GM18868 (cell line): Measurements from ENCODE around the gene MAP3K9.
"Not testable (repeated sequence)": the region's sequence is repeated elsewhere in the genome, so short reads cannot be mapped to it uniquely, and the experiment has no call there.

ENCODE experiments used
- ATAC-seq: cut with Tn5 transposase; IDR thresholded peaks from one replicate; pipeline ENCODE4 v1.9.1; 2021; ENCODE audit warnings: mild to moderate bottlenecking, moderate library complexity; ENCODE audit not compliant: unreplicated experiment

MAP3K9 gene

DNA sequence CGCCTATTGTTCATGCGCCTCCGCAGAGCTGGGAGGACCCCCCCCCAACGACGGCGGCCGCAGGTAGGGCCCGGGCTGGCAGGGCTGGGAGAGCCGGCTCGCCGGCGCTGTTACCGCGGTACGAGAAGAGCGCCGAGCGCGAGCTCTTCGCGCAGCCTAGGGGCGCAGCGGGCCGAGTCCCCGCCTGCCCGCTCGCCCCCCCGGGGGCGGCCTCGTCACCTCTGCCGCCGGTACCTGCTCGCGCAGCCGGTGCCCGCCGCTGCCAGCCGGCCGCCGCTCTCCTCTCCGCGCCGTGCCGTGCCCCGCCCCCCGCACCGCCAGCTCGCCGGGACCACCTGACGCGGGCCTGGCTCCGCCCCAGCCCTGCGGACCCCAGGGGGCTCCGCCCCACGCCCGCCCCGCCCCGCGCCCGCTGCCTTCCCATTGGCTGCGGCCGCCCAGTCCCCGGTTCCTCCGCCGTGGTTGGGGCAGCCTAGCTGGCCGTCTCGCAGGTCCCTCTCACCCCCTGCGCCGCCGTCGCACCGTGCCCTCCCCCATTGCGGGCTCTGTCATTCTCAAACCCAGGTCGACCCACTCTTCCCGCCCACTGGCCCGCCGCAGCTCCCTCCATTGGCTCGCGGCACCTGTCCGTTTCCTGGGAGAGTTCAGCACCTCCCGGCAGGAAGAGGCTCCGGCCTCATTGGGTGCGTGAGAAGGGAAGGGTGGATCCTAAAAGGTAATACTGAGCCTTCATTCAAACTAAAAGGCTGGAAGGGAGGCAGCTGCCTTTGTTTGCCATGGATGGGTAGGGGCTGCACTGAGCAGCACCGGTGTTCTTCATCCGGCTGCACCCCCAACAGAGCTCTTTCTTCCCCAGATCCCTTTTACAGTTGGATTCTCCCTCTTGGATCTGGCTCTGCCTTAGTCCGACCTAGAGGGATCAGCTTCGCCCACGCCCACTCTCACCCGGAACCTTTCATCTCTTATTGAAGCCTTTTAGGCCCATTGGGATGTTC lies at the start of gene MAP3K9:
Gene MAP3K9 (minus strand): TSS at position 289 of the 995 bp plus-strand sequence. CDS start 342 bp downstream, outside the sequence.
- peak; percentile 90 for ATAC-seq

DNA sequence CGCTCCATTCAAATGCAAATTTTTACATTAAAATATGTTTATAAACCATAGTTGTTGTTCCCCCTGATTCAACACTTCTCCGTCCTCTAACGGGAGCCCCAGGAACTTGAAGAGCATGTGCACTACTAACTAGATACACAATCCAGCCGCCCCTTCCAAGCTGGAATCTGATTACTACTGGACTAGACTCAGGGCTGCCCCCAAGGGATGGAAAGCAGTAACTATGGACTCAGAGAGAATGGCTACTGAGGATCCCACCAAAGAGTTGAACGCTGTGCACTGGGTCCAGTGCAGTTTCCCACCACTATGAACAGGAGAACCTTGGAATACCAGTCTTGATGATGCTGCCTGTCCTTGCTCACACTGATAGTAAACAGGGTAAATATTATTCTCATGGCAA lies 49.3 kb upstream of the MAP3K9 start:
- no peak for ATAC-seq

DNA sequence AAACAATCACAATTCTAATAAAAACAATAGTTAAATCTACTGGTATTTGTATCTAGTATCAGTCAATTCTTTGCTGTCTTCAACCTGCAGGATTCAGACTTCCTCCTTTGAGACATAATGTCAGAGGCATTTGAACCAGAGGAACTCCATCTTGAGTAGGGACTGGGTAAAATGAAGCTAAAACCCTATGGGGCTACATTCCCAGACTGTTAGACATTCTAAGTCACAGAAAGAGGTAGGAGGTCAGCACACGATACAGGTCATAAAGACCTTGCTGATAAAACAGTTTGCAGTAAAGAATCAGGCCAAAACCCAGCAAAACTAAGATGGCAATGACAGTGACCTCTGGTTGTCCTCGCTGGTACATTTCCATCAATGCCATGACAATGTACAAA lies 48.2 kb upstream of the MAP3K9 start:
- ATAC-seq: no peak

DNA sequence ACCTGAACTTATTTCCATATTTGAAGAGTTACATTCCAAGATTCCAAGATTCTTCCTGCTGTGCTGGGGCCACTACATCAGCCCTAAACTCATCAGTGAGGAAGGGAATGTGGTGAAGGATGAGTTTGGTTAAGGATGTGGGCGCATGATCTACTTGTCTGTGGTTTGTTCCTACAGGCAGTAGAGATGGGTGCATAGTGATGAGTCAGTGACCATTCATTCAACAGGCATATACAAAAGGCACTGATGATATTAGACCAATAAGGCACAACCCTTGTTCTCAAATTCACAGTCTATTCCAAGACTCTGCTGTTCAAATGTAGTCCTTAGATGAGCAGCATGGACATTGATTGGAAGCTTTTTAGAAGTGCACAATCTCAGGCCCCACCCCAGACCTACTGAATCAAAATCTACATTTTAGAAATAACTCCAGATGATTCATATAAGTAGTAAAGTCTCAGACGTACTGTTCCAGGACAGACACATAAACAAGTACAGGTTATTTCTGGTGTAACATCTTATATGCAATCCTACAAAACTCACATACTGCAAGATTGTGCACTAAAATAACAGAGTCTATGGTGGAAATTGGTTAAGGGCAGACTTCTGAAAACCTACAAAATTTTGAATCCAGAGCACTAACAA lies 47.7 kb upstream of the MAP3K9 start:
- ATAC-seq: no peak

DNA sequence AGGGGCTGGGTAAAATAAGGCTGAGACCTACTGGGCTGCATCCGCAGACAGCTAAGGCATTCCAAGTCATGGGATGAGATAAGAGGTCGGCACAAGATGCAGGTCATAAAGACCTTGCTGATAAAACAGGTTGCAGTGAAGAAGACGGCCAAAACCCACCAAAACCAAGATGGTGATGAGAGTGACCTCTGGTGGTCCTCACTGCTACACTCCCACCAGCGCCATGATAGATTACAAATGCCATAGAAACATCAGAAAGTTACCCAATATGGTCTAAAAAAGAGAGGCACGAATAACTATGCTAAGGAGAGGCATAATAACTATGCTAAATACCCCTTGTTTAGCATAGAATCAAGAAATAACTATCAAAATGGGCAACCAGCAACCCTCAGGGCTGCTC lies 46.2 kb upstream of the MAP3K9 start:
- no peak for ATAC-seq

DNA sequence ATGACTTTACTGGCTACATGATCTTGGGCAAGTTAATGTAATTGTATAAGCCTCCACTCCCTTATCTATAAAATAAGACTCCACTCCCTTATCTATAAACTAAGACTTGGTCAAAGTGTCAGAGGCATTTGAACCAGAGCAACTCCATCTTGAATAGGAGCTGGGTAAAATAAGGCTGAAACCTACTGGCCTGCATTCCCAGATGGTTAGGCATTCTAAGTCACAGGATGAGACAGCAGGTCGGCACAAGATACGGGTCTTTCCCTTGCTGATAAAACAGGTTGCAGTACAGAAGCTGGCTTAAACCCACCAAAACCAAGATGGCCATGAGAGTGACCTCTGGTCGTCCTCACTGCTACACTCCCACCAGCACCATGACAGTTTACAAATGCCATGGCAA lies 44.3 kb upstream of the MAP3K9 start:
- ATAC-seq: not testable (repeated sequence)

DNA sequence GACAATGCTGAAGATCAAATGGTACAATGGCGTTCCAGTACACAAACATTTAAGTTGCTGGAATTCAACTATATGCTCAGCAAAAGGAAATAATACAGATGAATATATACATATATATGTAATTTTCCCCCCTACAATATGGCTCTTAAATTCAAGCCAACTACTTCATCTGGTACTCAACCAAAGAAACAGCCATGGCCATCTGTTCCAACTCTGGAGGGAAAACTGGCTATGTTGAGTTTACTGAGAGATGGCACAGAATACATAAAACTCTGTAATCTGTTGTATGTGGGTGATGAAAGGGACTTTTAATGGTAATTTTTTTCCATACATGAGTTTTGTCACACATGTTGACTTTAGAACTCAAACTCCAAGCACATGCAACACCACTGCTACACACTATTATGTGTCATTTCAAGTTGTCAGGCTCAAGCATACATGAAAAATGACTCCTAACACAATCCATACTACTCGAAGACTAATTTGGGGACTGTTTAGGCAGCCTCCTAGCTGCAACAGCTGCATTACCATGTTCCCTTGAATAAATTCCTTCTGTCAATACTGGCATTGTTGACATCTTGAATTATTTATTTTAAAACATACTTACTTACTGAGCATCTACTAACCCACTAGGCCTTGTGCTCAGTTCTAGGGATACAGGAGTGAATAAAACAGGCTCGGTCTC lies 38.2 kb upstream of the MAP3K9 start:
- ATAC-seq: no peak

DNA sequence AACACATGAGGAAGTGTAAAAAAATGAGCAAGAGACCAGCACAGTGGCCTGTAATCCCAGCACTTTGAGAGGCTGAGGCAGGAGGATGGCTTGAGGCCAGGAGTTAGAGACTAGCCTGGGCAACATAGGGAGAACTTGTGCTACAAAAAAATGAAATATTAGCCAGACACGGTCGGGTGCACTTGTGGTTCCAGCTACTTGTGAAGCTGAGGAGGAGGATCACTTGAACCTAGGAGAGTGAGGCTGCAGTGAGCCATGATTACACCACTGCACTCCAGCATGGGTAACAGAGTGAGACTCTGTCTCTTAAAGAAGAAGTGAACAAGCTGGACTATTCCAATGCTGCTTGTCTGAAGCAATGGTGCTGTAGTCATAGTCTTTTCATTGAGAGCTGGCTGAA lies 36.3 kb upstream of the MAP3K9 start:
- no peak for ATAC-seq

DNA sequence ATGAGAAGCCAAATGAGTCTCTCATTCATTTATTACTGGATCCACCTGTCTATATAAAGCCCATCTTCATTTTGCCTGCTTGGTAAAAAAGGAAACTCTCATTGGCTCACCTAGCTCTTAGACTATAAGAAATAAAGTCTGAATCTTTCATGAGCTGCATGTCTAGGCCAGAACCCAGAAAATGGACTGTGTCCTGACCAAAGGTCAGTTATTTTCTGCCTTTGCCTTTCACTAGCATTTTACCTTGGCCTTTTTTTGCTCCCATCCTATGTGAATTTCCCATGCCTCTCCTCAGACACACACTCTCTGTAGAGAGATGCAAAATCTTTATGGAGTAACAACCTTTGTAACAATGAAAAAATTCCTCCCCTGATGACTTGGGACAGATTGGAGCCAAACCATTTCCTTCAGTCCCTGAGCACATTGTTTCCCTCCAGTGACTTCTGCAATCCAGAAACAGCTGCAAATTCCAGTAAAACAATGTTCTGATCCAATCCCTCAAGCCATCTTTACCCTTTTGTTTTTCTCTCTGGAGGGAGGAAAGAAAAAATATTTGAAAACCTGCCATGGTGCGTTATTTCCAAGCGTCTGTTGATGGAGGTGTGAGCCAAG lies 33.6 kb upstream of the MAP3K9 start:
- ATAC-seq: no peak

DNA sequence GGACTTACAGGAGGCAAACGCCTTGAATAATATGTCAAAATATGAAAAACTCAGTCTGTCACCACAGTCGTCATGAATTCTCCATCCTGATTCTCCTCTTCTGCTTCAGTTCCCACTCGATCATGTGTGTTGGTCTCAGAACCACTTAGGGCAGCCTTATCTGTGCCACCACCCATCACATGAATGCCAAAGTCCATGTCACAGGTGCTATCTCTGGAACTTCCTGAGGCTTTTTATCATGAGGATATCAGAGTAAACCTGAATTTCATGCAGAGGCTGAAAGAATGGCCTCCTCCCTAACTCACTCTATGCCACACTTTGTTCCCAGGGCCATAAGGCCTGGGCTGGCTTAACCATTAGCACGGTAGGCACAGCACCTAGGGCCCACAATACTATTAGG lies 28.8 kb upstream of the MAP3K9 start:
- no peak for ATAC-seq

DNA sequence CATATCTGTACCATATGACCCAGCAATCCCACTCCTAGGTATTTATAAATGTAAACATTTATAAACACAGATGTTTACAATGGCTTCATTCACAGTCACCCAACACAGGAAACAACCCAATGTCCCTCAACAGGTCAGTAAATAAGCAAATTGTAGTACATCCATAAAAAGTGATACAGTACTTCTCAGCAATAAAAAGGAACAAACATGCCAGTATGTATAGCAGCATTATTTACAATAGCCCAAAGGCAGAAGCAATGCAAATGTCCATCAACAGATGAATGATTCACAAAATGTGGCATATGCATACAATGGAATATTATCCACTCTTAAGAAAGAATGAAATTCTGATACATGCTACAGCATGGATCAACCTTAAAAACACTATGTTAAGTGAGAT lies 27.6 kb upstream of the MAP3K9 start:
- no peak for ATAC-seq

DNA sequence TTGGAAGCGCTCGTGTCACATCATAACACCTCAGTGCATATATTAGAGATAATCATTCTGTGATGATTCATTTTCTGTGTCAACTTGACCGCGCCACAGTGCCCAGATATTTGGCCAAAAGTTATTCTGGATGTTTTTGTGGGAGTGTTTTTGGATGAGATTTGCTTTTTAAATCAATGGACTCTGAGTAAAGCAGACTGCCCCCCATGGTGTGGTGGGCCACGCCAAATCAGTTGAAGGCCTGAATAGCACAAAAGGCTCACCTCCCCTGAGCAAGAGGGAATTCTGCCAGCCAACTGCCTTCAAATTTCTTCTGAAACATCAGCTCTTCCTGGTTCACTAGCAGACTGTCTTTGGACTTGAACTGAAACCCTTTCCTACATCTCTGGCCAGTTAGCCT lies 24.6 kb upstream of the MAP3K9 start:
- no peak for ATAC-seq

DNA sequence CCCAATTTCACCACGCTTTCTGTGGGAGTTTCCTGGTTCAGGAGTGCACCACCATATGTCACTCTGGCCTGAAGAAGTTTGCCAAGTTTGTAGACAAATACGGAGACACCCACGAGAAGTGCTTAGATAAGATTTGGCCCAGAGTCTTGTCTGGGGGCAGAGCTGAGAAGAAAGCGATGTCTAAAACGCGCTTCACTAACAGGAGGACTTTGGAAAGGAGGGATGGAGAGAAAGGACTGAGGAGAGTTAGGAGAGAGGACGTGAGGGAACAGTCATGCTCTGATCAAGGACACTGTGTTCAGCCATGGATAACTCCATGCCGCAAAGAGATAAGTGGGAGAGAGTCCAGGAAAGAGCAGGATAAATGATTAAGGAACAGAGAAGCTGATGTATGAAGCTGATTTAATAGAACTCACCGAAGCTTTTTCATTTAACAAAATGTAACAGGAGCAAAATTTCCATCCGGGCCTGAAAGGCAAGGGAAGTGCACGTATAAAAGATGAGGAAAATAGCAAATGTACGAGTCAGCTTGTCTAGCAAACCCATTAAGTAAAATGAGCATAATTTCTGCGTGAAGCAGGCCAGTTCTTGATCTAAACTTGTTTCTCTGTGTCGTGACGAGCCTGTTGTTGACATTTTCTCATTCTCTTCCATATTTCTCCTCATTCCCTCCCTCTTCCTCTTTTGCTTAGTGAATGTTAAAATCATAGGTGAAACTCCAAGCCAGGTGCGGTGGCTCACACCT lies 23.4 kb upstream of the MAP3K9 start:
- no peak for ATAC-seq

DNA sequence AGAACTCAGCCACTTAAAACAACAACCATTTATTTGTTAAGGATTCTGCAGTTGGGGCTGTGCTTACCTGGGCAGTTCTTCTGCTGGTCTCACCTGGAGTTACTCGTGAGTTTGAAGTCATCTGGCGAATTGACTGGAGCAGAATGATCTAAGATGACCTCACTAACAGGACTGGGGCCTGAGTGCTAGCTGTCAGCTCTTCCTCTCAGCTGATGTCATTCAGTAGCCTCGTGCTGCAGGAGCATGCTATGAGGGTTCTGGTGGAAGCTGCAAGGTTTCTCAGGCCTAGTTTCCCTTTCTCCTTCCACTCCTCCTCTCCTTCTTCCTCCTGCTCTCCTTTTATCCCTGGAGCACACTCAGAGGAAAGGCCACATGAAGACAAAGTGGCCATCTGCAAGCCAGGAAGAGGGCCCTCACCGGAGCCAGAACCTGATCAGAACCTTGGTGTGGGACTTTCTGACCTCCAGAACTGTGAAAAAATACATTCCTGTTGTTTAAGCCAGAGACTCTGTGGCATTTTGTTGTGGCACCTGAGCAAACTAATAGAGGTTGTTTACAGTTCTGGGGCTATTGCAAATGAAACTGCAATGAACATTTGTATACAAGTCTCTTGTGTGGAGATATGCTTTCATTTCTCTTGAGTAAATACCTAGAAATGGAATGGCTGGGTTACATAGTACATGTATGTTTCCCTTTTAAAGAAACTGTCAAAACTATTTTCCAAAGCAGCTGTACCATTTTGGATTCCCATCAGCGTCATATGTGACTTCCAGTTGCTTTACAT lies 21.9 kb upstream of the MAP3K9 start:
- ATAC-seq: no peak

DNA sequence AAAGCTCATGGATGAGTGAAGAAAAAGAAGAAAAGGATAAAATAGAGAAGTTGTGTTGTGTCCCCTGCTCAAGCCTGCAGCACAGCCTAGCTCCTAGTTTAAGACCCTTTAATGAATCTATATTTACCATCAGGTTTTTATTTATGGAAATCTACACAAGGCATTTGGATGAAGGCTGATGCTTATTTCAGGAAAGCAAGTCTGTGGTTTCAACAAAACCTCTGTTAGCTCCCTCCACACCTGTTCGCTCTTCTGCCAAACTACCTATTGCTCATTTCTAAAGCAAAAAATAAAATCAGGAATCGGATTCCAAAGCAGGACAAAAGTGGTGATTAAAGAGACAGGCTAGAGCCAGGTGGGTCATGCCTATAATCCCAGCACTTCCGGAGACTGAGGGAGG lies 18.9 kb upstream of the MAP3K9 start:
- ATAC-seq: no peak

DNA sequence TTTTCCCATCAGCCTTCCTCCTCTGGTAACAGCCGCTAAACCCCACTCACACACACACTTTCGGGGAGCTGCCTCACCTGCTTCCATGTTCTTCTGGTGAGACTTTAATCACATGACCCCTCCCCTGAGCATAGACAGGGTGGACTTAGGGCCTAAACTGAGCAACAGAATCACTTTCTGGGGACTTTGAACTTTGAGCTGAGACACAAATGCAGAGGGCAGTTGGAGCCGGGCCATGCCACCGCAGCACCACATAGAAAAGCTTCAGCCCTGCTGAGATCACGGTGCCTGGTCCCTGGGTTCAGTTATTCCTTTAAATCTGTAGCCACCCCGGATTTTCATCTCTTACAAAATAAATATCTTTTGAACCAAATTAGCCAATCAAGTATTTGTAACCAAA lies 18.4 kb upstream of the MAP3K9 start:
- no peak for ATAC-seq

DNA sequence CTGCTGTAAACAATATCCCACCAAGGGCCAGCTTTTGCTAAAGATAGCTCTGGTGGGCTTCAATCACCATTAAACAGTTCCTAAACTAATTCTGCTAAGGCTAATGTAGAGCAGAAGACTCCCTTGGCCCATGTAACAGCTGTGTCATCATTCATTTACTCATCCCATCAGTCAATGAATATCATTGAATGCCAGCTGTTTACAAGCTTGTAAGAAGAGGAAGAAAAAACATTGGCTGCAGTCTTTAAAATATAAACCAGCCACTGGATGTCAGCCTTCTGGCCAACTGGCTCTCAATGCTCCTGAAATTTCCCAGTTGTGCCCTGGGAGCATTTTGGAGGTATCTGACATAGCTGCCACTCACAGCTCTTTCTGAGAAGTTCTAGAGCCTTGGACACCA lies 18.0 kb upstream of the MAP3K9 start:
- ATAC-seq: no peak

DNA sequence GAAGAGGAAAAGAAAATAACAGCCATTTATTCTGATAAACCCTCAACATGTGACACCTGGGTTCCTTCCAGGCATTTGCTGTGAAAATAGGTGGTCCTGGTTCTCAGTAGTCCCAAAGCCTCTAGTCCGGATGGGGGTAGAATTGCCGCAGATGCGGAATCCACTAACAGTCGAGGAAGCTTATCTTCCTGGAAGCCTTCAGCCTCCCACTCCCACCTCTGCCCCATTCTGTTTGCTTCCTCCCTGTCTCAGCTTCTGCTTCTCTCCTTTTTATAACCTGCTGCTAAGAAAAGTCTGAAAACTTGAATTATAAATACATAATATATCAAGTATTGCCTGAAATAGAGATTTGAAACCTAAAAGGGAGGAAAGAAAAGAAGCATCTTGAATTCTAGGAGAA lies 14.0 kb upstream of the MAP3K9 start:
- no peak for ATAC-seq

DNA sequence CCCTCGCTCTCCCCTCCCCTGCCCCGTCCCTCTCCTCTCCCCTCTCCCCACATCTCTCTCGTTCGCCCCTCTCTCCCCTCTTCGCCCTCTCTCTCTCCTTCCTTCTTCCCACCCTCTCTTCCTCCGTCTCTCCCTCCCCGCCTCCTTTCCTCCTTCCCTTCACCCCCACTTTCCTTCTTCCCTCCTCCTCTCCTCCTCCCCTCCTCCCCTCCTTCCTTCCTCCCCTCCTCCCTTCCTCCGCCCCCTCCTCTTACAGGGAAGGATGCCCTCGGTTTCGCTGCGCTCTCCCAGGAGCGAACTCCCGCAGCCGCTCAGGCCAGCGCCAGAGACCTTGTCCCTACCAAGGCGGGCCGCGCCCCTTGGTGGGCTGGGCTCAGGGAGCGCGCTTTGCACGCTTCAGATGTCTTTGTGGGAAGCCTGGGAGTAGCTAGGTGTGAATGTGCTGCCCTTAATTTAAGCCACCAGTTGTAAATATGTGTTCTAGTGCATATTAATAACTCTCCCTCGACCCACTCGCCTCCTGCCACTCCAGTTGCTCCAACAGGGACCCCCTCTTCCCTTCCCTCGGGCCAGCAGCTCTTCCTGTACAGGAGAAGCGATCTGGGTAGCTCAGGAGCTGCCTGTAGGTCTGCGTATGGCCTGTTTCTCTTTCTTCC lies 13.3 kb upstream of the MAP3K9 start:
- no peak for ATAC-seq
